ENCODE measurements around the gene MAN2A2. TPM values are rescaled to one million over a fixed set of nuclear protein-coding genes. Genes with fewer than 3 reads are reported as not detected.
A peak's percentile ranks its signal among the peaks of the same experiment; 100 is the strongest.

Gene MAN2A2
- total and polyA plus RNA-seq, 2 experiments from 2014 or later, result 11.2 to 32.7 TPM

DNA sequence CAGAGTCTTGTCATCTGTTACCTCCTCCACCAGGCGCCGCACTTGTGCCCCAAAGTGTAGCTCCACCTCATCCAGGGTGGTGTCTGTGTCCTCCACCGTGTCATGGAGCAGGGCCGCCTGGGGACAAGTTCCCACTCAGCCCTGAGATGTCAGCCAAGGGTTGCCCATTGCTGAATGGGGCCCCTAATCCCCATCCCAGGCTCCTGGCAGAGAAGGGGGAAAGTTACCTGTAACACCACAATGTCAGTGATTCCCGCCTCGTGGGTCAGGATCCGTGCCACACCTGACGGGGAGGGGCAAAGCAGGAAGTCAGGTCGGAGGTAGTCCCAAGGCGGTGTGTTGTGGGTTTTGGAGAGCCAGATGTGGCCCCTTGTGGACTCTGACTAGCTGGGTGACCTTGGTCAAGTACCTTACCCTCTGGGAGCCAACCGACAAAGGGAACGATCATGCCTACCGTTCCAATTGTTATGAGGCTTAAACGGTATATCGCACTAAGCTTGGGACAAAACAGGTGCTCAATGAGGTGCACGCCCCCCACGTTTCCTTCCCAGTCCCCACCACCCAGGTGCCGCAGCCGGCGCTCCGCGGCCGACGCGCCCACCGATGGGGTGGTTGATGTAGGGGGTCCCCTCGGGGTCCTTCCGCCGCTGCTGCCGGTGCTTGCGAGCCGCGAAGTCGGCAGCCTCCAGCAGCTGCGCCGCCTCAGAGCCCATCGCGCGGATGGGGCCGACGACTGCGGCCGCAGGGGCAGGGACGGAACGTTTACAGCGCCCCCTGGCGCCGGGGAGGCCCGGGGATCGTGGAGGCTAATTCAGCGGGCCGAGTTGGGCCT is 28.9 kb downstream of the MAN2A2 start, which contains the start of gene HDDC3:
Gene HDDC3 (minus strand): TSS at position 722 of the 832 bp plus-strand sequence. CDS start 9 bp downstream, at position 713.
- no peak for TF ChIP-seq EZH2phosphoT487 (IDR thresholded peaks at IDR 0.05; ENCODE audit: low read depth, severe bottlenecking, unreplicated experiment)
- TF ChIP-seq, protein P1, sequence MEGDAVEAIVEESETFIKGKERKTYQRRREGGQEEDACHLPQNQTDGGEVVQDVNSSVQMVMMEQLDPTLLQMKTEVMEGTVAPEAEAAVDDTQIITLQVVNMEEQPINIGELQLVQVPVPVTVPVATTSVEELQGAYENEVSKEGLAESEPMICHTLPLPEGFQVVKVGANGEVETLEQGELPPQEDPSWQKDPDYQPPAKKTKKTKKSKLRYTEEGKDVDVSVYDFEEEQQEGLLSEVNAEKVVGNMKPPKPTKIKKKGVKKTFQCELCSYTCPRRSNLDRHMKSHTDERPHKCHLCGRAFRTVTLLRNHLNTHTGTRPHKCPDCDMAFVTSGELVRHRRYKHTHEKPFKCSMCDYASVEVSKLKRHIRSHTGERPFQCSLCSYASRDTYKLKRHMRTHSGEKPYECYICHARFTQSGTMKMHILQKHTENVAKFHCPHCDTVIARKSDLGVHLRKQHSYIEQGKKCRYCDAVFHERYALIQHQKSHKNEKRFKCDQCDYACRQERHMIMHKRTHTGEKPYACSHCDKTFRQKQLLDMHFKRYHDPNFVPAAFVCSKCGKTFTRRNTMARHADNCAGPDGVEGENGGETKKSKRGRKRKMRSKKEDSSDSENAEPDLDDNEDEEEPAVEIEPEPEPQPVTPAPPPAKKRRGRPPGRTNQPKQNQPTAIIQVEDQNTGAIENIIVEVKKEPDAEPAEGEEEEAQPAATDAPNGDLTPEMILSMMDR (IDR thresholded peaks at IDR 0.05; ENCODE audit: poor library complexity), result peak; percentile 98
- peak within 1 kb of the TSS; percentile 88 for H2AFZ ChIP-seq

DNA sequence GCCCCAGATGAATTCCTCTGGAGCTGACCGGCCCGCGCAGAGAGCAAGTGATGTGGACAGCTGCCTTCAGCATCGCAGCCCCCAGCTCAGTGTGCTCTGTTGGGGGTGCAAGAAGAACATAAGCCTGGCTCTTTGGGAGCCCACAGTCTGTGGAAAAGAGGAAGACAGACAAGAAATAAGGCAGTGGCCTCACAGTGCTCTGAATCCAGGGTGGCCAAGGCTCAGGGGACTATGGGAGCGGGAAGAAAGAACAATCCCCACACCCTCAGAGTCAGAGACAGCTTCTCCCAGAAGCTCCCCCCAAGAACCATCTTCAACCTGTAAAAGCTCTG is 29.5 kb downstream of the MAN2A2 start:
- TF ChIP-seq EZH2phosphoT487 (IDR thresholded peaks at IDR 0.05; ENCODE audit: low read depth, severe bottlenecking, unreplicated experiment) (no peak), EZH2 (IDR thresholded peaks at IDR 0.05; ENCODE audit: borderline replicate concordance) (no peak)
- TF ChIP-seq, protein P1 (IDR thresholded peaks at IDR 0.05; ENCODE audit: poor library complexity), result no peak
- no peaks in the 10 kb centered on the region for H3K9me2 ChIP-seq (replicated peaks; ENCODE audit: insufficient read depth)
- H3K9me3 ChIP-seq (ENCODE audit: low read depth), result no peaks in the 10 kb centered on the region
- H3K79me2 ChIP-seq, result peaks cover 20% of the 10 kb centered on the region
- H3K4me2 ChIP-seq, result peak overlapping the region; percentile 90
- no peaks in the 10 kb centered on the region for H3K27me3 ChIP-seq
- no peak overlapping the region for H3K27ac ChIP-seq
- no peak overlapping the region for H3K4me3 ChIP-seq
- no peaks in the 10 kb centered on the region for H3K36me3 ChIP-seq (replicated peaks; ENCODE audit: insufficient read depth, low read depth)
- H3K4me1 ChIP-seq (ENCODE audit: insufficient read depth), result peaks cover 11% of the 10 kb centered on the region
- no peak overlapping the region for H2AFZ ChIP-seq
- 20% methylated on average over 5 of the region's 5 CpGs for WGBS (ENCODE audit: low lambda C conversion rate, missing lambda C conversion rate)
- H4K20me1 ChIP-seq (ENCODE audit: insufficient read depth, poor library complexity, severe bottlenecking), result no peaks in the 10 kb centered on the region
- DNase-seq (ENCODE audit: low spot score), result no peak

More for the DNA sequence above, 28.9 kb downstream of the MAN2A2 start, which contains the start of gene HDDC3:
- H3K27me3 ChIP-seq, result no peaks in the 10 kb centered on the region
- peak within 1 kb of the TSS; percentile 90 for H3K4me2 ChIP-seq
- H4K20me1 ChIP-seq (ENCODE audit: insufficient read depth, poor library complexity, severe bottlenecking), result no peaks in the 10 kb centered on the region
- H3K79me2 ChIP-seq, result peaks cover 18% of the 10 kb centered on the region
- peaks cover 11% of the 10 kb centered on the region for H3K4me1 ChIP-seq (ENCODE audit: insufficient read depth)
- 1% methylated on average over 40 of the region's 52 CpGs for WGBS (ENCODE audit: low lambda C conversion rate, missing lambda C conversion rate)
- no peaks in the 10 kb centered on the region for H3K9me3 ChIP-seq (ENCODE audit: low read depth)
- H3K9me2 ChIP-seq (replicated peaks; ENCODE audit: insufficient read depth), result no peaks in the 10 kb centered on the region
- H3K27ac ChIP-seq, result peak within 1 kb of the TSS; percentile 68
- H3K36me3 ChIP-seq (replicated peaks; ENCODE audit: insufficient read depth, low read depth), result no peaks in the 10 kb centered on the region
- peak; percentile 94 for DNase-seq (ENCODE audit: low spot score)
- H3K4me3 ChIP-seq, result peak within 1 kb of the TSS; percentile 79

DNA sequence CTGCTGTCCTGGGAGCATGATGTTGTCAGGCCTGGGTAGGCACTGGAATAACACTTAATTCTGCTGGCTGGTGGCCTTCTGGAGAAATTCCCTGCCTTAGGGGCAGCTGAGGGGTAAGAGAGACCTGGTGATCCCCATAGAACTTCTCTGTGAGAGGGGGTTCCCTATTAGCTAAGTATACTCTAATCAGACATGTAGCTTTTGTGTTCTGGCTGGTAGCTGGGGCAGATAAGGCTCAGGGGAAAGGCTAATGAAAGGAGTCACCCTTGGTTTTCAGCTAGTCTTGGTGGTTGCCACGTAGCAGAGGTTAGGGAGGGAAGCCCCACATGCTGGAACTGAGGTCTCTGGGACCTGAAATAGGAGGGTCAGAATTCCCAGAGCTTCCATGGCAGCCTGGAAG is 30.2 kb downstream of the MAN2A2 start:
- 70% methylated on average over 1 of the region's 1 CpG for WGBS (ENCODE audit: low lambda C conversion rate, missing lambda C conversion rate)
- no peak for DNase-seq (ENCODE audit: low spot score)
- Histone ChIP-seq H3K27me3 (no peaks in the 10 kb centered on the region), H3K27ac (no peak overlapping the region), H3K36me3 (replicated peaks; ENCODE audit: insufficient read depth, low read depth) (no peaks in the 10 kb centered on the region), H4K20me1 (ENCODE audit: insufficient read depth, poor library complexity, severe bottlenecking) (no peaks in the 10 kb centered on the region), H3K9me2 (replicated peaks; ENCODE audit: insufficient read depth) (no peaks in the 10 kb centered on the region), H3K4me3 (no peak overlapping the region), H3K4me2 (no peak overlapping the region), H2AFZ (no peak overlapping the region), H3K79me2 (peaks cover 22% of the 10 kb centered on the region), H3K9me3 (ENCODE audit: low read depth) (no peaks in the 10 kb centered on the region), H3K4me1 (ENCODE audit: insufficient read depth) (peaks cover 11% of the 10 kb centered on the region)
- TF ChIP-seq, protein P1 (IDR thresholded peaks at IDR 0.05; ENCODE audit: poor library complexity), result no peak
- TF ChIP-seq EZH2phosphoT487 (IDR thresholded peaks at IDR 0.05; ENCODE audit: low read depth, severe bottlenecking, unreplicated experiment) (no peak), EZH2 (IDR thresholded peaks at IDR 0.05; ENCODE audit: borderline replicate concordance) (no peak)

Data from hepatocyte (in vitro differentiated cells).